HG03039 (cell line): ENCODE data around the gene FXR2.

Experiments used
- ATAC-seq: cut with Tn5 transposase; IDR thresholded peaks from one replicate; pipeline ENCODE4 v1.9.1; 2021; ENCODE audit warnings: mild to moderate bottlenecking, moderate library complexity; ENCODE audit not compliant: unreplicated experiment

Gene FXR2

DNA sequence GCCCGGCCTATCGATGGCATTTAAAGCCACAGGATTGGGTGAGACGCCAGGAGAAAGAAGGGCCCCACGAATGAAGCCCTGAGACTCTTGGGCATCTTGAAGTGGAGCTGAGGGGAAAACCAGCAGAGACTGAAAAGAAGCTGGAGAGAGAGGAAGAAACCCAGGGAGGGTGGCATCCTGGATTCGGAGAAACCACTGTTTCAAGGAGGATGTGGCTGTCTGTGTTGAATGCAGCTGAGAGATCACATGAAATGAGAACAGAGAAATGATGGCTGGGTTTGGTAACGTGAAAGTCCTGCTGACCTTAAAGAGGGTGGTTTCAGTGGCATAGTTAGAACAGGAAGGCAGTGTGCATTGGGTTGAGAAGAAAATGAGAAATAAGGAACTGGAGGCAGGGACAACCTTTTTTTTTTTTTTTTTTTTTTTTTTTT is 62.1 kb downstream of the FXR2 start:
- no peak for ATAC-seq

DNA sequence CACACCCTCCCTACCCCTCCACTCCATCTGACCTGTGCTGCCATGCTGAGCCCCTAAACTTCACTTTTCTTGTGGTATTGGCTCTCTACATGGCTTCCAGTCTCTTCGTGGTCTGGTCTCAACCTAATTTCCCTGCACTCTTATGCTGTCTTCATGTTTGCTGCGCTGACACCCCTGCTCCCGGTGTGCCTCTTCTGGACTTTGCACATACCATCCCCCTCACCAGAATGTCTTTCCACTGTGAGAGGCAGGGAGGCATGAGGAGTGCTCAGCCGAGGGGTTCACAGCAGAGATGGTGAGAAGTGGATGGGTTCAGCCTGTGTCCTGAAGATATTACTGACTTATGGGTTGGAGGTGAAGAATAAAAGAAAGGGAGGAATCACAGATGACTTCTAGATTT is 63.3 kb downstream of the FXR2 start:
- ATAC-seq, result no peak

DNA sequence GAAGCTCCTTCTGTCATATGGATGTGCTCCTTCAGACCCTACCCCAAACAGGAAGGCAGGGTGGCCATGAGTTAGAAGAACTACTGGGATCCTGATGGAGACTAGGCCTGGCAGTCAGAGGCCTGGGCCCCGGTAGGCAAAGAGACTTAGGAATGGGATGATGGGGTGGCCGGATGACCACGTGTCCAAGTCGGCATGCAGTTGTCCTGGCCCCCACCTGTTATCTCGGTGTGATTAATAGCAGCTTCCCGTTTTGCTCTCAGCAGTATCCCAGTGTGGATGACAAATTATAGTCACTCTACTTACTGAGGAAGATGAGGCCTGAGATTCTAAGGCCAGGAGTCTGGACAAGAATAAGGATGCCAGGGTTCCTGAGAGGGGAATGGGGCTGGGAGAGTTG is 64.4 kb downstream of the FXR2 start:
- no peak for ATAC-seq

DNA sequence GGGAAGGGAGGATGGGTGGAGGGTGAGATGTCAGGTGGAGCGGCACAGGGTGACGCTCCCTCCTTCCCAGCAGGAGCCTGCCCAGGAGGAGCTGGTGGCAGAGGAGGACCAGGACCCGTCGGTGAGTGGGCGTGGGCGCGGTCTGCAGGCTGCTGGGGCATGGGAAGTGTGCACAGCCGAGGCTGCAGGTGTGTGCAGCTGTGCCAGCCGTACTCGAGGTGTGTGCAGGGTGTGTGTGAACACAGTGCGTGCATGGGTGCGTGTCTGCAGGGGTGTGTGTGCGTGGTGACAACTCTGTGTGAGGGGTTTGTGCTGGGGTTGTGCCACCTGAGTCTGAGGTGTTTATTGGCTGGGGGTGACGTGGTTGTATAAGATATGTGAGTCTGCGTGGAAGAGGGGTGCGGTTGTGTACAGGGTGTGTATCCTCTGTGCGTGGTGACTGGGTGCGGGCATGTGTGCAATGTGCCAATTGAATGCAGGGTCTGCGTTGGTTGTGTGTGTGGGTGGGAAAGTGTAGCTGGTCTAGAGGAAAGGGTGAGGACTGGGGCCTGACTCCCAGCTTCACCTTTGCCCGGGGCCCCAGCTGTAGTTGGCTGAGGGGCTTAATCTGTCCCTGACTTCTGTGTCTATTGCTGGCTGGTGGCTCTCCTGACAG is 65.2 kb downstream of the FXR2 start:
- ATAC-seq, result no peak

DNA sequence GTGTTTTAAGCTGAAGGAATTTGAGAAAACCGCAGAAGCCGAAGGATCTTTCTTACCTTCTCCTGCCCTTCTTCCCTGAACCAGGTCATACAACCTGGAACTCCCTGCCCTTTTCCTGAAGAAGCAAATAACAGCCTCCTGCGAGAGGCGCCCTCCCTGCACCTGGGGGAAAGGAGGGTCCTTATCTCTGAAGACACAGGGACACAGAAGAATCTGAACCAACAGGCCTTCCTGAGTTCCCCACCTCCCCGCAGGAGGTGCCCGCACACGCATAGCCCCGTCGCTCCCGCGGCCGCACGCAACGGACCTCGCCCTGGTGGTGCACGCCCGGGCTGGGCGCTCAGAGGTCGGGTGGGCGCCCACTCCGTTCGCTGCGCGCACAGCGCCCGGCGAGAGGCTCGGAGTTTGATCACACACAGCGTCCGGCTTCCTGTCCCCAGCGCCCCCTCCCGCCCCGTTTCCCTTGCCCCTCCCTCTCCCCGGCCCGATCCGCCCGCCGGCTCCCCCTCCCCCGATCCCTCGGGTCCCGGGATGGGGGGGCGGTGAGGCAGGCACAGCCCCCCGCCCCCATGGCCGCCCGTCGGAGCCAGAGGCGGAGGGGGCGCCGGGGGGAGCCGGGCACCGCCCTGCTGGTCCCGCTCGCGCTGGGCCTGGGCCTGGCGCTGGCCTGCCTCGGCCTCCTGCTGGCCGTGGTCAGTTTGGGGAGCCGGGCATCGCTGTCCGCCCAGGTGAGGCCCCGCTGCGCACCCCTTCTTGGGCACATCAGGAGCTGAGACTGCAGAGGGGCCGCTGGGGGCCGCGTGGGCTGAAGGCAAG is 65.9 kb downstream of the FXR2 start, which contains the start of gene TNFSF12:
TNFSF12 (plus strand) TSS at position 474 of the 816 bp plus-strand sequence; CDS start at position 570, 96 bp downstream.
- no peak for ATAC-seq

DNA sequence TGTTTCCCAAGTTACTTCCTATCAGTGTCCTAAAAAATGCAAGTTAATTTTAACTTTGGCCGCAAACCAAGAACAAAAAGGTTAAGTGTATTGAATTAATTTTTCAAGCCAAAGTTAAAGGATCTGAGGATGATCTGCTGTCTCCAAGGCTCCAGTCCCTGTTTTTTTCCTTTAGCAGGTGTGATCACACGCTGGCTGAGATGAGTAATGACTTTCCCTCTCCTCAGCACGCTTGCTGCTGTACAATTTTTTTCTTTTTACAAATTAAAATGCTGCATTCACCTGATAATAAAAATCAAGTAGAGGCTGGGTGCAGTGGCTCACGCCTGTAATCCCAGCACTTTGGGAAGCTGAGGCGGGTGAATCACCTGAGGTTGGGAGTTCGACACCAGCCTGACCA is 69.8 kb downstream of the FXR2 start:
- ATAC-seq, result no peak
